A549 (cell line): ENCODE data around the gene ZNF831. TPM values are rescaled to one million over a fixed set of nuclear protein-coding genes. Genes with fewer than 3 reads are reported as not detected.
A peak's percentile ranks its signal among the peaks of the same experiment; 100 is the strongest.

ENCODE experiments used
- ATAC-seq, 2 experiments: fragments of 200-7000 bp in 1 of 2; fragments of >200 bp in 1 of 2; cut with Nextera tagmentation in 1 of 2; cut with Tn5 transposase in 1 of 2; 3 replicates each; pipeline versions ENCODE4 v1.8.0 to v1.9.1; 2018 to 2020; ENCODE audit warnings: mild to moderate bottlenecking in 1 of 2, moderate library complexity in 1 of 2
- CTCF ChIA-PET: fragments of 300-600 bp; sonication (Branson Sonifier 250); formaldehyde crosslinking; extraction: SDS; loops from one replicate; lab custom pipeline; 2021; ENCODE audit warnings: antibody characterized with exemption, inconsistent platforms; lab: Yijun Ruan, JAX
- POLR2A ChIA-PET: fragments of 350-600 bp; formaldehyde crosslinking; extraction: SDS; loops from one replicate; lab custom pipeline; 2021; ENCODE audit warnings: antibody characterized with exemption, inconsistent platforms; lab: Yijun Ruan, JAX
- DNase-seq, 2 experiments: peaks; one replicate each; pipeline versions ENCODE4 v3.0.0 to v3.0.0-alpha.2; 2011 to 2016; ENCODE audit warnings: low read depth in 1 of 2, low spot score in 1 of 2
- FAIRE-seq: peaks from 2 replicates; lab custom pipeline; 2011; peaks lifted over from hg19 to GRCh38; lab: Jason Lieb, UNC
- H3K27ac ChIP-seq, 2 experiments: fragments of >200 bp; sonication (Bioruptor Twin); formaldehyde crosslinking; 3 replicates each; pipeline ENCODE4 v1.5.1; 2016 to 2017
- H3K4me1 ChIP-seq: fragments of >200 bp; sonication (Bioruptor Twin); formaldehyde crosslinking; 3 replicates; pipeline ENCODE4 v1.6.1; 2016
- H3K4me2 ChIP-seq: fragments of >200 bp; sonication (Bioruptor Twin); formaldehyde crosslinking; 3 replicates; pipeline ENCODE4 v1.6.1; 2016
- H3K4me3 ChIP-seq: fragments of >200 bp; sonication (Bioruptor Twin); formaldehyde crosslinking; 3 replicates; pipeline ENCODE4 v1.5.1; 2016
- H3K9me3 ChIP-seq: fragments of >200 bp; sonication (Bioruptor Twin); formaldehyde crosslinking; 3 replicates; pipeline ENCODE4 v1.6.1; 2016
- BCL3 ChIP-seq: fragments of >200 bp; sonication (Bioruptor Twin); formaldehyde crosslinking; IDR thresholded peaks from 3 replicates; pipeline ENCODE4 v1.6.1; 2016
- BHLHE40 ChIP-seq: IDR thresholded peaks from 2 replicates; pipeline ENCODE4 v1.6.1; 2012; ENCODE audit warnings: low read depth, low read length, inconsistent platforms
- CBX2 ChIP-seq: fragments of 200-600 bp; sonication (generic); IDR thresholded peaks from 2 replicates; pipeline ENCODE4 v1.6.1; 2016; ENCODE audit warnings: low read depth, mild to moderate bottlenecking, borderline replicate concordance
- CHD4 ChIP-seq: fragments of 200-600 bp; sonication (generic); IDR thresholded peaks from 2 replicates; pipeline ENCODE4 v1.6.1; 2016; ENCODE audit warnings: antibody characterized with exemption, mild to moderate bottlenecking, borderline replicate concordance
- EHF ChIP-seq: fragments of 250-450 bp; sonication (Bioruptor Pico); IDR thresholded peaks from 2 replicates; pipeline ENCODE4 v1.5.0; 2020; ENCODE audit warnings: mild to moderate bottlenecking
- EP300 ChIP-seq, 2 experiments: fragments of >200 bp; sonication (Bioruptor Twin); formaldehyde crosslinking; IDR thresholded peaks; 2 replicates in 1 of 2; 3 replicates in 1 of 2; pipeline ENCODE4 v1.6.1; 2016 to 2017
- GATA3 ChIP-seq: IDR thresholded peaks from 2 replicates; pipeline ENCODE4 v1.6.1; 2012; ENCODE audit warnings: borderline replicate concordance
- HOXB5 ChIP-seq: fragments of 250-450 bp; sonication (Bioruptor Pico); IDR thresholded peaks from 2 replicates; pipeline ENCODE4 v1.5.0; 2020; ENCODE audit warnings: mild to moderate bottlenecking, moderate library complexity
- JUN ChIP-seq, 2 experiments: fragments of >200 bp; sonication (Bioruptor Twin); formaldehyde crosslinking; IDR thresholded peaks; 2 replicates in 1 of 2; 3 replicates in 1 of 2; pipeline ENCODE4 v1.6.1; 2016 to 2017
- MAFK ChIP-seq: fragments of 450-650 bp; IDR thresholded peaks from 2 replicates; pipeline ENCODE4 v1.6.1; 2014; ENCODE audit not compliant: partially characterized antibody
- MYC ChIP-seq: IDR thresholded peaks from 2 replicates; pipeline ENCODE4 v1.6.1; 2012; ENCODE audit warnings: mild to moderate bottlenecking, inconsistent platforms, low read length, improper control_type of control experiment, borderline replicate concordance
- NFE2L2 ChIP-seq: fragments of 150-350 bp; conservative IDR thresholded peaks from 2 replicates; pipeline ENCODE4 v1.6.1; 2014; ENCODE audit warnings: low read length
- NPAS2 ChIP-seq: fragments of 250-450 bp; sonication (Bioruptor Pico); IDR thresholded peaks from 2 replicates; pipeline ENCODE4 v1.8.0; 2022; ENCODE audit warnings: mild to moderate bottlenecking, moderate library complexity, borderline replicate concordance
- PBX3 ChIP-seq: IDR thresholded peaks from 2 replicates; pipeline ENCODE4 v1.6.1; 2012
- PHF8 ChIP-seq: fragments of 200-600 bp; sonication (generic); IDR thresholded peaks from 2 replicates; pipeline ENCODE4 v1.6.1; 2016; ENCODE audit warnings: low read depth, mild to moderate bottlenecking, antibody characterized with exemption, moderate library complexity, borderline replicate concordance
- RAD21 ChIP-seq, 2 experiments: fragments of >200 bp in 1 of 2; sonication (Bioruptor Twin) in 1 of 2; formaldehyde crosslinking in 1 of 2; IDR thresholded peaks in 1 of 2; conservative IDR thresholded peaks in 1 of 2; 2 replicates in 1 of 2; 3 replicates in 1 of 2; pipeline ENCODE4 v1.6.1; 2012 to 2018; ENCODE audit warnings: inconsistent platforms in 1 of 2
- SMC3 ChIP-seq: fragments of >200 bp; sonication (Bioruptor Twin); formaldehyde crosslinking; IDR thresholded peaks from 3 replicates; pipeline ENCODE4 v1.6.1; 2018; ENCODE audit warnings: inconsistent platforms
- TFCP2L1 ChIP-seq: fragments of 250-450 bp; sonication (Bioruptor Pico); IDR thresholded peaks from 2 replicates; pipeline ENCODE4 v1.5.0; 2021; ENCODE audit warnings: mild to moderate bottlenecking
- ZC3H11A ChIP-seq: fragments of 450-650 bp; IDR thresholded peaks from 2 replicates; pipeline ENCODE4 v1.6.1; 2014; ENCODE audit warnings: antibody characterized with exemption, mild to moderate bottlenecking
- WGBS: methylation state at CpG from one replicate; pipeline ENCODE4 v1.1.6; 2017; ENCODE audit errors: missing lambda C conversion rate; 5-methylcytosine and 5-hydroxymethylcytosine counted together
- polyA plus RNA-seq, 4 experiments: library from polyadenylated mRNA; depleted of rRNA in 3 of 4; stranded (reverse); fragments of >200 nt; fragmentation: RNase III in 1 of 4; extraction: RNeasy Plus Mini Kit Qiagen cat#74134 plus additional on column Dnase treatment in 1 of 4; gene quantifications; 2 replicates in 3 of 4; 3 replicates in 1 of 4; pipeline ENCODE4 v1.2.3, GENCODE V29; 2011 to 2017

ZNF831 gene
- polyA plus RNA-seq, 2 of the 4 experiments (the other 2 are of a cell fraction) = not detected

- WGBS = 21% methylated on average over 21 of the region's 21 CpGs
- H3K4me2 ChIP-seq = peak overlapping the region; percentile 94
- CTCF ChIA-PET = interaction anchor here (0.6 to 4.9 kb wide), 21 partner anchors 8 to 366 kb away, joined by 3 to 33 read pairs (median 5); no protein-coding TSS in a partner anchor
- DNase-seq = peak; percentile 18 to 32
- no peak for FAIRE-seq
- peaks cover 6% of the 10 kb centered on the region; the same call in 2 of the 3 replicates for H3K4me1 ChIP-seq
- TF ChIP-seq ZC3H11A = no peak
- peak; percentile 22; the same call in 1 of the 3 replicates for TF ChIP-seq SMC3
- peak; percentile 35 to 37 for TF ChIP-seq RAD21 (conservative IDR thresholded peaks at IDR 0.05 in 1 of 2, IDR thresholded peaks at IDR 0.05 in 1 of 2)
- peaks cover 4% of the 10 kb centered on the region; the same call in 2 of the 3 replicates for H3K9me3 ChIP-seq
- ATAC-seq = peak; percentile 65 to 71; a peak in 5 of 6 replicates
- H3K4me3 ChIP-seq = peak overlapping the region; percentile 51; the same call in 2 of the 3 replicates
- peak overlapping the region; percentile 81 to 91; a peak in 5 of 6 replicates for H3K27ac ChIP-seq
- POLR2A ChIA-PET = interaction anchor here (1.9 kb wide), 1 partner anchor 191 kb away, joined by 6 read pairs; the partner anchor contains the start of gene ATP5F1E
These were observed 59.6 kb downstream of the ZNF831 start for GRCh38 chr20:59223182-59223601.

GRCh38 chr20:59223750-59224149 is 60.1 kb downstream of the ZNF831 start:
- no peak overlapping the region for H3K27ac ChIP-seq
- TF ChIP-seq MAFK (no peak), NPAS2 (CRISPR knock-in tag) (no peak), EHF (CRISPR knock-in tag) (no peak), PBX3 (no peak), BCL3 (no peak), NFE2L2 (no peak), CBX2 (no peak)
- TF ChIP-seq, all 56 proteins: peak for 0
- DNase-seq (no peak), FAIRE-seq (no peak), ATAC-seq (no peak)
- CTCF ChIA-PET = interaction anchor here (0.6 to 4.9 kb wide), 16 partner anchors 9 to 367 kb away, joined by 3 to 33 read pairs (median 6); no protein-coding TSS in a partner anchor
- peaks cover 8% of the 10 kb centered on the region; the same call in 2 of the 3 replicates for H3K9me3 ChIP-seq
- POLR2A ChIA-PET = no interaction called here
- 88% methylated on average over 12 of the region's 12 CpGs for WGBS
- H3K4me3 ChIP-seq = no peak overlapping the region
- no peak overlapping the region for H3K4me2 ChIP-seq
- H3K4me1 ChIP-seq = peaks cover 6% of the 10 kb centered on the region; the same call in 2 of the 3 replicates

- CTCF ChIA-PET = interaction anchor here (1.2 to 4.9 kb wide), 6 partner anchors 9 to 354 kb away, joined by 4 to 33 read pairs (median 9); no protein-coding TSS in a partner anchor
- ATAC-seq (no peak), FAIRE-seq (no peak), DNase-seq (no peak)
- peaks cover 13% of the 10 kb centered on the region; the same call in 2 of the 3 replicates for H3K9me3 ChIP-seq
- WGBS = 75% methylated on average over 8 of the region's 8 CpGs
- no peak overlapping the region for H3K4me3 ChIP-seq
- H3K27ac ChIP-seq = no peak overlapping the region
- no peak for TF ChIP-seq GATA3
- TF ChIP-seq TFCP2L1 = no peak
- TF ChIP-seq CHD4 = no peak
- TF ChIP-seq HOXB5 (CRISPR knock-in tag) = no peak
- TF ChIP-seq MAFK = no peak
- TF ChIP-seq PHF8 = no peak
- no peak for TF ChIP-seq JUN (IDR thresholded peaks at IDR 0.05)
- no peak for TF ChIP-seq BHLHE40
- no peak for TF ChIP-seq EP300 (IDR thresholded peaks at IDR 0.05)
- TF ChIP-seq MYC = no peak
- H3K4me2 ChIP-seq = no peak overlapping the region
- POLR2A ChIA-PET = no interaction called here
- peaks cover 6% of the 10 kb centered on the region; the same call in 2 of the 3 replicates for H3K4me1 ChIP-seq
These were observed 60.6 kb downstream of the ZNF831 start for GRCh38 chr20:59224236-59224635.
